Caco-2 (cell line): ENCODE measurements around the gene HS1BP3. TPM values are rescaled to one million over a fixed set of nuclear protein-coding genes. Genes with fewer than 3 reads are reported as not detected.

ENCODE experiments used
- BruUV-seq: library from RNA; stranded (reverse); fragments of 400-500 nt; replicated peaks from 2 replicates; lab custom pipeline; 2021; lab: Mats Ljungman, UMichigan
- CTCF ChIA-PET: fragments of 300-600 bp; sonication (Branson Sonifier 250); formaldehyde crosslinking; loops from one replicate; lab custom pipeline; 2022; ENCODE audit warnings: antibody characterized with exemption; lab: Charles Lee
- POLR2A ChIA-PET: fragments of 300-600 bp; sonication (Branson Sonifier 250); formaldehyde crosslinking; loops from one replicate; lab custom pipeline; 2022; ENCODE audit warnings: antibody characterized with exemption; lab: Charles Lee
- DNase-seq, 2 experiments: peaks; one replicate each; pipeline versions ENCODE4 v3.0.0 to v3.0.0-alpha.2; 2020 to 2022
- H3K27me3 ChIP-seq: replicated peaks from 2 replicates; pipeline ENCODE4 v1.6.0; 2011; ENCODE audit warnings: low read length; ENCODE audit not compliant: control insufficient read depth, insufficient read depth
- H3K36me3 ChIP-seq: 2 replicates; pipeline ENCODE4 v1.5.1; 2011; ENCODE audit warnings: low read length; ENCODE audit not compliant: control insufficient read depth, insufficient read depth
- H3K4me1 ChIP-seq: fragments of 250-450 bp; sonication (Bioruptor Pico); 2 replicates; pipeline ENCODE4 v1.5.1; 2020; ENCODE audit warnings: mild to moderate bottlenecking
- H3K4me3 ChIP-seq: 2 replicates; pipeline ENCODE4 v1.5.1; 2011; ENCODE audit warnings: low read depth, mild to moderate bottlenecking, control low read depth, low read length
- H3K9me3 ChIP-seq: fragments of 250-450 bp; sonication (Bioruptor Pico); 2 replicates; pipeline ENCODE4 v1.5.1; 2020; ENCODE audit warnings: mild to moderate bottlenecking, moderate library complexity
- H3K27ac Mint-ChIP-seq: one replicate; pipeline ENCODE4 v1.8.0; 2022; ENCODE audit warnings: mixed read lengths; ENCODE audit not compliant: unreplicated experiment
- H3K27me3 Mint-ChIP-seq: one replicate; pipeline ENCODE4 v1.8.0; 2022; ENCODE audit warnings: mixed read lengths; ENCODE audit not compliant: insufficient read depth, unreplicated experiment
- H3K36me3 Mint-ChIP-seq: one replicate; pipeline ENCODE4 v1.8.0; 2022; ENCODE audit warnings: mild to moderate bottlenecking, mixed read lengths; ENCODE audit not compliant: insufficient read depth, unreplicated experiment
- H3K4me1 Mint-ChIP-seq: one replicate; pipeline ENCODE4 v1.8.0; 2022; ENCODE audit warnings: low read depth, mixed read lengths; ENCODE audit not compliant: unreplicated experiment
- H3K4me3 Mint-ChIP-seq: one replicate; pipeline ENCODE4 v1.8.0; 2022; ENCODE audit warnings: mild to moderate bottlenecking, moderate library complexity, mixed read lengths; ENCODE audit not compliant: unreplicated experiment
- H3K9me3 Mint-ChIP-seq: one replicate; pipeline ENCODE4 v1.8.0; 2022; ENCODE audit warnings: mixed read lengths; ENCODE audit not compliant: unreplicated experiment
- CTCF ChIP-seq, 2 experiments: fragments of 200-600 bp in 1 of 2; IDR thresholded peaks; 1 replicate in 1 of 2; 2 replicates in 1 of 2; pipeline versions ENCODE4 v1.5.1 to v1.8.0; 2011 to 2022; ENCODE audit warnings: antibody characterized with exemption in 1 of 2, control low read depth in 1 of 2, inconsistent platforms in 1 of 2, low read depth in 1 of 2, low read length in 1 of 2, mild to moderate bottlenecking in 1 of 2, moderate library complexity in 1 of 2; ENCODE audit not compliant: insufficient read depth in 1 of 2, severe bottlenecking in 1 of 2, unreplicated experiment in 1 of 2
- intact Hi-C: fragments of 100-400 bp; cut with micrococcal nuclease; formaldehyde crosslinking; loops from one replicate; pipeline ENCODE4 v1.10.0; 2022; ENCODE audit not compliant: unreplicated experiment
- total RNA-seq: library from RNA; stranded (reverse); gene quantifications from 2 replicates; pipeline ENCODE4 v1.2.3, GENCODE V29; 2022

HS1BP3 gene
- total RNA-seq, 1 experiment from 2014 or later, result 31.1 TPM

DNA sequence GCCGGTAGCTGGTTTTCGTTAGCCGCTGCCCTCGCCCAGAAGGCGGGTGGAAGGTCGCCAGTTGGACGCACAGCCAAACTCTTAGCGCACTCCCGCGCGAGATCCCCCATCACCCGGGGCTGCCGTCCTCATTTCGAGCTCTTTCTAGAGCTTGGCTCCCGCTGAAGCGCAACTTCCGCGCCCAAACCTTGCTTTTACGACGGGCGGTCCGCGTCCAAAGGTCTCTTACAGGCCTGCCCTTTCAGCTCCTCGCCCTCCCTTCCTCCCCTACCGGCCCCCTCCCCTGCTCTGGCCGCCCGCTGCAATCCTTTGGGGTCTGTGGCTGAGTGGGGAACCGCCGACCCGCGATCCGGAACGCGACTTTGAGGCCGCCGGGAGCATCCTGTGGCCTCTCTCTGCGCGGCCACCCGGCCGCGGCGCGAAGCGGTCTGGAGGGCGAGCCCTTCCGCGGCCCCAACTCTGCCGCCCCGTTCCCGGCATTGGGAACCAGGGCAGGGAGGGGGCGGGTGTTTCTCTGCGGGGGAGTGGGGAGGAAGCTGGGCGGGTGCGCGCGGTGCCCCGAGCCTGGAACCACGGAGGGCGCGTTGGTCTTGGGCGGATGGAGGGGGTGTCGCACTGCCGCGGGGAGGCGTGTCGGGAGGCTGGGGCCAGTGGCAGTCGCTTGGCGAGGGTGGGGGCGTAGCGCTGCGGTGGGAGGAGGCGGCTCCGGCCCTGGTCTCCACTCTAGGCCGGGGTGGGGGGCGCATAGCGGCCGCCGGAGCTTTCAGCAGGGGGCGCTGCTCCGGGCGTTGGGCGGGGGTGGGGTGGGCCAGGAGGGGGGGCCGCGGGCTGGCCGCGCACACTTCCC is 15.6 kb upstream of the HS1BP3 start, which contains the start of gene GDF7:
TSS of gene GDF7 (plus strand) at position 841 of the 847 bp plus-strand sequence. CDS start 96 bp downstream, outside the sequence.
- ChIA-PET CTCF (interaction anchor here (0.6 to 3.5 kb wide), 7 partner anchors 10 to 629 kb away, joined by 3 to 72 read pairs (median 5); partner anchors contain the start of genes HS1BP3 and RHOB), POLR2A (interaction anchor here (0.9 kb wide), 2 partner anchors 9 to 16 kb away, joined by 3 to 5 read pairs; partner anchors contain the start of gene HS1BP3)
- Histone ChIP-seq H3K36me3 (no peaks in the 10 kb centered on the region), H3K27me3 (no peaks in the 10 kb centered on the region; the same call in 1 of the 2 replicates), H3K4me3 (peak within 1 kb of the TSS; percentile 54), H3K4me1 (peaks cover 15% of the 10 kb centered on the region; the same call in 1 of the 2 replicates), H3K9me3 (no peaks in the 10 kb centered on the region)
- no peaks in the 10 kb centered on the region for H3K4me1 Mint-ChIP-seq
- BruUV-seq, result no TSS peak
- H3K4me3 Mint-ChIP-seq, result peak within 1 kb of the TSS; percentile 70
- intact Hi-C loops, result no loop called here
- no peak within 1 kb of the TSS for H3K27ac Mint-ChIP-seq
- peak in 1 of 2 experiments; percentile 78 for DNase-seq
- H3K27me3 Mint-ChIP-seq, result peaks cover 4% of the 10 kb centered on the region
- H3K36me3 Mint-ChIP-seq, result no peaks in the 10 kb centered on the region
- TF ChIP-seq CTCF (IDR thresholded peaks at IDR 0.05; ENCODE audit: insufficient read depth in 1 of 2, low read depth in 1 of 2, low read length in 1 of 2, severe bottlenecking in 1 of 2, unreplicated experiment in 1 of 2), result peak in 1 of 2 experiments; percentile 48
- H3K9me3 Mint-ChIP-seq, result no peaks in the 10 kb centered on the region

- no peaks in the 10 kb centered on the region for H3K36me3 Mint-ChIP-seq
- H3K4me3 Mint-ChIP-seq, result peak overlapping the region; percentile 70
- no TSS peak for BruUV-seq
- Histone ChIP-seq H3K4me1 (peaks cover 15% of the 10 kb centered on the region; the same call in 1 of the 2 replicates), H3K4me3 (peak overlapping the region; percentile 54), H3K27me3 (no peaks in the 10 kb centered on the region; the same call in 1 of the 2 replicates), H3K36me3 (no peaks in the 10 kb centered on the region), H3K9me3 (no peaks in the 10 kb centered on the region)
- no peak overlapping the region for H3K27ac Mint-ChIP-seq
- no peaks in the 10 kb centered on the region for H3K9me3 Mint-ChIP-seq
- POLR2A ChIA-PET, result interaction anchor here (0.9 kb wide), 1 partner anchor 15 kb away, joined by 3 read pairs; the partner anchor contains the start of gene HS1BP3
- peaks cover 4% of the 10 kb centered on the region for H3K27me3 Mint-ChIP-seq
- intact Hi-C loops, result no loop called here
- CTCF ChIA-PET, result interaction anchor here (0.6 to 3.5 kb wide), 5 partner anchors 10 to 219 kb away, joined by 3 to 72 read pairs (median 5); partner anchors contain the start of genes HS1BP3 and RHOB
- no peak for TF ChIP-seq CTCF (IDR thresholded peaks at IDR 0.05; ENCODE audit: insufficient read depth in 1 of 2, low read depth in 1 of 2, low read length in 1 of 2, severe bottlenecking in 1 of 2, unreplicated experiment in 1 of 2)
- no peak for DNase-seq
- H3K4me1 Mint-ChIP-seq, result no peaks in the 10 kb centered on the region
Measured at GRCh38 chr2:20666005-20666303, 15.1 kb upstream of the HS1BP3 start.
